Fibroblast of skin of right quadriceps (primary cell): Measurements from ENCODE around the gene CADPS.

ENCODE experiments used
- DNase-seq: peaks from one replicate; pipeline ENCODE4 v3.0.0-alpha.2; 2013

CADPS gene

GRCh38 chr3:62550439-62550838 lies 324.8 kb downstream of the CADPS start:
- DNase-seq = no peak

DNA sequence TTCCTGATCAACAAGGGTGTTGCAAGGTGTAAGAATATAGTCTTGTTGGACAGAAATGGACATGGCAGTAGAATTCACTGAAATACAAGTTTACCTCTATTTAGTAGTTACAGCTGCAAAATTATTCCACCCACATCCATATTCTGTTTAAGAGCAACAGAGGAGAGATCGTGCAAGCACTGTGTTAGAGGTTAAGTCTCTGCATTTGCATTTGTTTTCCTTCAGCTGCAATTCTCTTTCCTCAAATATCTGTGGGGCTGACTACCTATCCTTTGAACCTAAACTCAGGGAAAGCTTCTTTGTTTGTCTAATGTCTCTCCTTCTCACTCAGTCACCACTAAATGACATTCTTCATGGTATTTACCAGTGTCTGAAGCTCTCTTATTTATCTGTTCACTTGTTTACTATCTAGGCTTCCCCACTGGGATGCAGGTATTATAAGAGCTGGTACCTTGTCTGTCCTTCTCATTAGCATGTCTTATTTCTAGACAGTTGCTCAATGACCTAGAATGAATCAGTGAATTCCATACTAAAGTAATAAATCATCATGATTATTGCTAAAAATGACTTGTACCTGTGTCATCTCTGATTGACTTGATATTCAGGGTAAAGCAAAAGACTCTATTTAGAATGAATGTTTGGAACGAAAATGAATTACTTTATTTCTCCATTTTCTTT lies 326.5 kb downstream of the CADPS start:
- no peak for DNase-seq

- no peak for DNase-seq
Observed at GRCh38 chr3:62546266-62546665, 328.9 kb downstream of the CADPS start.

DNA sequence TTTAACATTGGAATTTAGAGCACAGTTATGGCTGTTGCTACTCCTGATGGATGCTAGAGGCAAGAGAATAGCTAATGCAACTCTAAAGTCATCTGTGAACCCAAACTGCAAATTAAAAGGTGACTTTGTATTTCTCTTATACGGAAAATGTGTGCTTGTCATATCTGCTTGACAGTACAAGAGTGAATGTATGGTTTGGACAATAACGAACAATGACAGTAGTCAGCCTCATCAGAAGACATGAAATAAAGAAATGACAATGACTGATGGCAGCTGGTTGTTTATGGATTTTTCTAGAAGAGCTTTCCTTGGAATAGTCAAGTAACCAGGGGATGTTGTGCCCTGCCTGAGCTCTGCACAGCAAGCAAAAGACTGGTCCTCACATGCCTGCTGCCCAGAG lies 333.0 kb downstream of the CADPS start:
- DNase-seq = no peak

- no peak for DNase-seq
Observed at GRCh38 chr3:62539762-62540161, 335.5 kb downstream of the CADPS start.

GRCh38 chr3:62538691-62539356 lies 336.4 kb downstream of the CADPS start:
- no peak for DNase-seq

GRCh38 chr3:62534326-62534725 lies 340.9 kb downstream of the CADPS start:
- DNase-seq = no peak

DNA sequence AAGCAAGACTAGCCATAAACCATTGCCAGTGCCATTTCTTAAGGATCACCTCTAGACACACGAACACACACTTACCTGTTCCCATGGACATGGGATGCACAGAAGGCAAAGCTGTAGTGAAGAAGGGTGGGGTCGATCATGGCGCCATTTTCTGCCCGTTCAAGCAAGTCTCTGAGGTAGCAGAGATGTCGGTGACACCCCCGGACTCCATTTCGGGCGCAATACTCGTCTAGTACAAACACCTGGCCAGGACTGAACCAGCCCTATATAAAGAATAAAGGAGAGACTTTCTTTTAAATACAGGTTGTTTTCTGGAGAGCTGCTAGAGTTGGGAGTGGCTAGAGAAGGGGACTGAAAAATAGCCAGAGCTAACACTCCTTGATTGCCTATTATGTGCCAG lies 342.4 kb downstream of the CADPS start:
- no peak for DNase-seq

DNA sequence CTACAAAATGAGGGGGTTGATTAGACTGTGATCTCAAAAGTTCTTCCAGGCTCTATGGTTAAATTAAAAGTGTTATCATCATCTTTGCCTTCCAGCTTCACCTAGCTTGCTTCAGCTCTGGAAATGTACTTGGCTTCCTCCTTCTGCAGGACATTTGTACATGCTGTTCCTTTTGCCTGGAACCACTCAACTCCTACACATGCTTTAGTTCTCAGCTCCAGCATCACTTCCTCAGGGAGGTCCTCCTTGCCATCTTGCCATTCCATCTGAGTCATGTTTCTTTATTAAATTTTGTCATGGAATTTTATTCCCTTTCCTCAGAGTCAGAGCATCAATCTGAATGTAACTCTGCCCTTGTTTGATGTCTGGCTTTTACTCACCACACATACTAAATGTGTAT lies 343.2 kb downstream of the CADPS start:
- no peak for DNase-seq

DNA sequence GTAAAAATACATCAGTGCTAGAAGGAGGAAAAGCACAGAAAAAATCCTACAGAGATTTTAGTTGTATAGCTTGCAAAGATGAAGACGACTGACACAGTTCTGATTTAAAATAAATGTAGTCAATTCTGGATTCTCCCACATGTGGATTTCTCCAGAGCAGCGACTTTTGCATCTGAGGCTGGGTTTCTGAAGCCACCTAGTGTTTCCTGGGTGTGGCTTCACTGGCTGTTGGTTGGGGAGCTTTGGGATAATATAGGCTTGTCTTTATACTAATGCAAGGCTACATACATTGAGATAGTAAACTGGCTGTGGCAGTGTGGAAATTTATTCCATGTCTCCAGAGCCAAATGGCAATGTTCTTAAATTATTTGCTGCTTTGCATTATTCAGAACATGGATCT lies 343.7 kb downstream of the CADPS start:
- DNase-seq = no peak

DNA sequence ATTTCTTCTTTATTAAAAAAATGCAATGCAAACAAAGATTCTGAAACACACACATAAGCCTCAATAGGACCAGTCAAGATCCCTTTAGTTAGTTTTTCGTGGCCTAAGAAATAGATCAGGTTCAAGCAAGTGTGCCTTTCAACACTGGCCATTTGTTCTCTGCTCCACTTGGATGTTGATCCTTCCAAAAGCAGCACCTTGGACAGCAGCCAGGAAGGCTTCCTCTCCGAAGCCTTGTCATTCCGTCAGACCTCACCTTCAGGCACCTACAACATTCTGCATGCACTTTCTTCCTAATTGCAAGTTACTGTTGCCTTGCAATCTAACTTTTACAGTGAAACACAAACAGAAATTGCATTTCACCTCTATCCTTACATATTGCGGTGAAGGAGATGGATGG lies 346.0 kb downstream of the CADPS start:
- peak; percentile 40 for DNase-seq

- peak; percentile 35 for DNase-seq
Observed at GRCh38 chr3:62527474-62527873, 347.7 kb downstream of the CADPS start.

DNA sequence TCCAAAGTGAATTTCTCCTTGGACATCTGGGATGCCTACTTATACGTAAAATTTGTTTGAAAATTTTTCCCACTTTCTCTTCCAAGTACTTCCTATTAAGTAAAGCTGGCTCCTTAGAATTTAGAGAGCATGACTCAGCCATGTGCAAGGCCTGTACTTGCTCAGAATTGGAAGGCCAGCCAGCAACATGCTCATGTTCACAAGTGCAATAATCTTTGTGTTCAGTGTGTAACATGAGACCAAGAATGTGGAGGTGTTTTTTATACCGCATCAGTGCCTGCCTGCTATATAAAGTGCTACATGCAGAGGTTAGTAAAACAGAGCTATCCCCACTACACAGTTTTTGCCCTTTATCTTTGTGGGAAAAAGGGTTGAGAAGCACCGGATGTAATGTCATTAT lies 349.9 kb downstream of the CADPS start:
- peak; percentile 58 for DNase-seq

- no peak for DNase-seq
Observed at GRCh38 chr3:62523672-62524071, 351.5 kb downstream of the CADPS start.

DNA sequence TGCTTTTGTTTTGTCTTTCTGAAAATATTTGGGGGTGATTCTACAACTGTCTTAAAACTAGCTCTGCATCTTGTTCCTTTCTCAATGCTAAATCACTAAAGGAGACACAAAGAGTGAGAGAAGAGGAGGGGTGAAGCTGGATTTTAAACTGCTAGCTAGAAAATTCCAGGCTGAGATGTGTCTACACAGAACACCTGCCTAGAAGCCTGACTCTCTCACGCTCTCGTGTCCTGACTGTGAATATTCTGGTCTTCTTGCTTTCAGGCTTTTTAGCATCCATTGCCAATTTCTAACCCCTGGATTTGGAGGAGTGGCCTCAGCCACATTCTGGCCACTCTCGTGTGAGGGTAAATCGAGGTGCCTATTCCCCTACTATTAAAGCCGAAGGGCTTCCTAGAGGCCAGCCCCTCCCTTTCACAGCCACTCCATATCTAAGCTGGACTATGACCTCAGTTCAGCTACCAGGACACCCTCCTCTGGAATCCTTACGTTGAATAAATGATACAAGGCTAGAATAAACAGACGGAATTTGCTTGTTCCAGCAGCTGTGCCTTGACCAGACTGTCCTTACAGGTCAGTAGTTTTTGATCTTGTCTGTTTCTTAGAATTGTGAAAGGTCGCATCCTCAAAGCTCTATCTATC lies 353.6 kb downstream of the CADPS start:
- no peak for DNase-seq

GRCh38 chr3:62503516-62503915 lies 371.7 kb downstream of the CADPS start:
- no peak for DNase-seq

DNA sequence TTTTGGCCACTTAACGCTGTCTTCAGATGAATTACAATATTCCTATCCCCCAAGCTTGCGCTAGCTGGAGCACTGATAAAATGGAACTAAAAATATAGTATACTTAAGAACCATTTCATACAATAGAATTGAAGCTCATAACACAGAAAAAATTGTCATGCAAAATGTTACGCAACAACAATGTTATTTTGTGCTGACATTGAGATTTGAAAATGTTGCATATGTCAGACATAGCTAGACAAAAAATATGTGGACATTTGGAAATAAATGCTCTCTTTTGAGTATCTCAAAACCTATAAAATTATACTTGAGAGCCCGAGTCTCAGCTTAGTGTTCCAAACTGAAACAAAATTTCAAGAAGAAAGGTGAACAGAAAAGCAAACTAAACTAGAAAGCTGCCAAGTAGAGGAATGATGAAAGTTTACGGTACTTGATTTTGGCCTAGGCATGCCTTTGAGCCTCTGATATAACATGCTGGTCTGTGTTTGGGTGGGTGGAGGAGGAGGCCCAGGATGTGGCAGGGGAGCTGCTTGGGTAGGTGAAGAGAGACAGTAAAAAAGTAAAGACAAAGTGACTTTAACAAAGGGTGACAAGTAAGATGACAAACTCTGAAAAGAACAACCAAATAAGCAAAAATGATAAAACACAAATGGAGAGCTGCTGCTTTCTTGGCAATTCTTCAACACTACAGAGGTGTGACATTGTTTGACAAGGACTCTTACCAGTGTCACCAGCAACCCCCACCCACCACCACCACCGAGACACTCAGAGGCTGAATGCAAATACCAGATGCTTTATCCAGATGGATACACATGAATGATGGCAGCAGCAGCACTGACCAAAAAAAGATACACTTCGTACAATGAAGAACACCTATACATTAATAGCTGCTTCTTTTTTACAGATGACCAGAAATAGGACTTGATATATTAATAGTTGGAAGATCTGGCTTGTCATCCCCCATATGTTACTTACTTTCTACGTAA lies 372.6 kb downstream of the CADPS start:
- no peak for DNase-seq

GRCh38 chr3:62501289-62501668 lies 373.9 kb downstream of the CADPS start:
- DNase-seq = no peak

- no peak for DNase-seq
Observed at GRCh38 chr3:62500556-62501288, 374.5 kb downstream of the CADPS start.

- no peak for DNase-seq
Observed at GRCh38 chr3:62497156-62497555, 378.1 kb downstream of the CADPS start.

- DNase-seq = no peak
Observed at GRCh38 chr3:62496503-62496902, 378.7 kb downstream of the CADPS start.

DNA sequence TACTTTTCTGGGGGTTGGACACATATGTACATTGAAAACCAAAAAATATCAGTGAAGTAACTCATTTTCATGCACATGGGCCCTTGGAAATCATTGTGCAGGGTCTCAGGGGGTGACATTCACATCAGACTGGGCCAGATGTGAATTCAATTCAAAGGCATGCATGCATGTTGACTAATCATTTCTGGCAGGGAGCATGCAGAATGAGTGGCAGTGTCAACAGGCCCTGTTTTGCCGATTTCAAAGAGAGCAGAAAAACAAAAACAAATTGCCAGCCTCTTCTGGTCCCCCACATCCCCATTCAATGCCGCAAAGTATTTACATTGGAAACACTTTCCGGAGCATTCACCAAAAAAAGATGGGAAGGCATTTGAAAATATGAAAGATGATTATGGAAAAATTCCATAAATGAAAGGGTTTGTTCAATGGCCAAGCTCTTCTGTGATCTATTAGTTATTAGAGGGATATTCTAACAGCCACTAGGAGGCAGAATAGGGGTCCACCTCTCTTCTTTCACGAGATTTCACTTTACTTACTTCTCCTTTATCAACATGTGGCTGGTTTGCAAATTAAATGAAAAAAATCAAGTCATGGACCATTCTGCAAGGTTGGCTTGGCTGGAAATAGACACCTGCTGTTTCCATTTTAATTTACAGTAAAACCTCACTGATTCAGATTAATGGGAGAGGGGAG lies 382.0 kb downstream of the CADPS start:
- DNase-seq = no peak
